IMR-90 (cell line): ENCODE results near the gene ZNF630. TPM values are rescaled to one million over a fixed set of nuclear protein-coding genes. Genes with fewer than 3 reads are reported as not detected.

Experiments
- ATAC-seq: fragments of 200-7000 bp; cut with Tn5 transposase; 2 replicates; pipeline ENCODE4 v1.9.1; 2020; ENCODE audit warnings: low read depth, mild to moderate bottlenecking, moderate library complexity
- Bru-seq: library from RNA; stranded (reverse); fragments of 400-500 nt; gene quantifications from one replicate; lab custom pipeline; 2021; lab: Mats Ljungman, UMichigan
- BruChase-seq, 2 experiments: library from RNA; stranded (reverse); fragments of 400-500 nt; gene quantifications; one replicate each; lab custom pipeline; 2021; lab: Mats Ljungman, UMichigan
- BruUV-seq: library from RNA; stranded (reverse); fragments of 400-500 nt; replicated peaks from 2 replicates; lab custom pipeline; 2021; lab: Mats Ljungman, UMichigan
- CTCF ChIA-PET: fragments of 300-600 bp; formaldehyde crosslinking; extraction: SDS; loops from one replicate; lab custom pipeline; 2021; ENCODE audit warnings: antibody characterized with exemption; lab: Yijun Ruan, JAX
- POLR2A ChIA-PET: fragments of 300-600 bp; sonication (Branson Sonifier 250); formaldehyde crosslinking; loops from one replicate; lab custom pipeline; 2022; ENCODE audit warnings: antibody characterized with exemption; ENCODE audit not compliant: unreplicated experiment; lab: Charles Lee
- DNase-seq: peaks from one replicate; pipeline ENCODE4 v3.0.0; 2013
- H2AFZ ChIP-seq: replicated peaks from 2 replicates; pipeline ENCODE3; 2013; ENCODE audit warnings: low read length, mild to moderate bottlenecking; ENCODE audit not compliant: poor library complexity
- H2AK5ac ChIP-seq: 2 replicates; pipeline ENCODE4 v1.6.1; 2013; ENCODE audit warnings: low read depth, low read length, inconsistent platforms
- H2AK9ac ChIP-seq: replicated peaks from 2 replicates; pipeline ENCODE3; 2013; ENCODE audit warnings: mild to moderate bottlenecking, low read depth, low read length, moderate library complexity; ENCODE audit not compliant: poor library complexity
- H2BK120ac ChIP-seq: 2 replicates; pipeline ENCODE4 v1.6.1; 2013; ENCODE audit warnings: low read depth, low read length, inconsistent platforms
- H2BK15ac ChIP-seq: 3 replicates; pipeline ENCODE4 v1.6.1; 2013; ENCODE audit warnings: low read depth, low read length, inconsistent platforms
- H2BK20ac ChIP-seq: 2 replicates; pipeline ENCODE4 v1.6.1; 2013; ENCODE audit warnings: low read depth, mild to moderate bottlenecking, inconsistent platforms, low read length, moderate library complexity
- H2BK5ac ChIP-seq: 2 replicates; pipeline ENCODE4 v1.6.1; 2013; ENCODE audit warnings: mild to moderate bottlenecking, low read depth, low read length, inconsistent platforms; ENCODE audit not compliant: poor library complexity, severe bottlenecking
- H3K14ac ChIP-seq: replicated peaks from 2 replicates; pipeline ENCODE4 v1.6.1; 2013; ENCODE audit warnings: low read depth, low read length, inconsistent platforms
- H3K18ac ChIP-seq: 2 replicates; pipeline ENCODE4 v1.6.1; 2013; ENCODE audit warnings: low read depth, low read length, control low read depth
- H3K23ac ChIP-seq: 2 replicates; pipeline ENCODE4 v1.6.1; 2013; ENCODE audit warnings: low read depth, low read length, inconsistent platforms
- H3K27ac ChIP-seq: 2 replicates; pipeline ENCODE4 v1.5.1; 2013; ENCODE audit warnings: mild to moderate bottlenecking, control low read depth, low read length; ENCODE audit not compliant: insufficient read depth
- H3K27me3 ChIP-seq: 2 replicates; pipeline ENCODE4 v1.6.1; 2013; ENCODE audit warnings: low read length; ENCODE audit not compliant: control insufficient read depth, insufficient read depth
- H3K36me3 ChIP-seq: 2 replicates; pipeline ENCODE4 v1.6.1; 2013; ENCODE audit warnings: low read length, mixed read lengths; ENCODE audit not compliant: control insufficient read depth, insufficient read depth
- H3K4ac ChIP-seq: 2 replicates; pipeline ENCODE4 v1.6.1; 2013; ENCODE audit warnings: low read depth, low read length, inconsistent platforms
- H3K4me1 ChIP-seq: 2 replicates; pipeline ENCODE4 v1.6.1; 2013; ENCODE audit warnings: low read length, mixed read lengths; ENCODE audit not compliant: control insufficient read depth, insufficient read depth
- H3K4me2 ChIP-seq: 2 replicates; pipeline ENCODE4 v1.6.1; 2013; ENCODE audit warnings: low read depth, mild to moderate bottlenecking, control low read depth, low read length, moderate library complexity
- H3K4me3 ChIP-seq: 2 replicates; pipeline ENCODE4 v1.5.1; 2013; ENCODE audit warnings: low read depth, mild to moderate bottlenecking, control low read depth, low read length, moderate library complexity; ENCODE audit not compliant: insufficient read depth
- H3K56ac ChIP-seq: 2 replicates; pipeline ENCODE4 v1.6.1; 2013; ENCODE audit warnings: low read length, inconsistent platforms; ENCODE audit not compliant: insufficient read depth; ENCODE audit errors: extremely low read depth
- H3K79me1 ChIP-seq, 2 experiments: 2 replicates each; pipeline ENCODE4 v1.6.1; 2013; ENCODE audit warnings: low read length in 2 of 2, inconsistent platforms in 1 of 2, low read depth in 1 of 2
- H3K9ac ChIP-seq: 2 replicates; pipeline ENCODE4 v1.6.1; 2013; ENCODE audit warnings: low read depth, low read length, control low read depth
- H3K9me1 ChIP-seq: 2 replicates; pipeline ENCODE4 v1.6.1; 2013; ENCODE audit warnings: low read length, inconsistent platforms; ENCODE audit not compliant: insufficient read depth
- H3K9me3 ChIP-seq: 2 replicates; pipeline ENCODE4 v1.6.1; 2013; ENCODE audit warnings: low read length; ENCODE audit not compliant: control insufficient read depth, insufficient read depth
- H4K20me1 ChIP-seq: 2 replicates; pipeline ENCODE4 v1.6.1; 2013; ENCODE audit warnings: low read length, inconsistent platforms; ENCODE audit not compliant: insufficient read depth
- H4K5ac ChIP-seq: 2 replicates; pipeline ENCODE4 v1.6.1; 2013; ENCODE audit warnings: mild to moderate bottlenecking, low read depth, low read length, control low read depth
- H4K8ac ChIP-seq, 2 experiments: 2 replicates each; pipeline ENCODE4 v1.6.1; 2013; ENCODE audit warnings: low read depth in 2 of 2, low read length in 2 of 2, control low read depth in 1 of 2, inconsistent platforms in 1 of 2
- H4K91ac ChIP-seq: 2 replicates; pipeline ENCODE4 v1.6.1; 2013; ENCODE audit warnings: low read depth, low read length, inconsistent platforms; ENCODE audit not compliant: insufficient read depth
- CHD1 ChIP-seq: IDR thresholded peaks from 2 replicates; pipeline ENCODE4 v1.6.1; 2012; ENCODE audit warnings: low read depth, low read length, improper control_type of control experiment
- CTCF ChIP-seq: conservative IDR thresholded peaks from 2 replicates; pipeline ENCODE4 v1.5.1; 2012; ENCODE audit warnings: mild to moderate bottlenecking, low read depth, low read length, improper control_type of control experiment
- MAFK ChIP-seq: IDR thresholded peaks from 2 replicates; pipeline ENCODE4 v1.6.1; 2012; ENCODE audit warnings: low read depth, low read length, improper control_type of control experiment
- MXI1 ChIP-seq: IDR thresholded peaks from 2 replicates; pipeline ENCODE4 v1.6.1; 2012; ENCODE audit warnings: low read depth, mild to moderate bottlenecking, low read length, moderate library complexity, borderline replicate concordance
- NFE2L2 ChIP-seq: fragments of 150-350 bp; IDR thresholded peaks from 2 replicates; pipeline ENCODE4 v1.6.1; 2016; ENCODE audit warnings: low read depth, mild to moderate bottlenecking, low read length
- POLR2A ChIP-seq: IDR thresholded peaks from 2 replicates; pipeline ENCODE4 v1.6.1; 2012; ENCODE audit warnings: mild to moderate bottlenecking, low read depth, low read length
- RAD21 ChIP-seq: IDR thresholded peaks from 2 replicates; pipeline ENCODE4 v1.6.1; 2012; ENCODE audit warnings: low read length, improper control_type of control experiment
- RCOR1 ChIP-seq: IDR thresholded peaks from 2 replicates; pipeline ENCODE4 v1.6.1; 2012; ENCODE audit warnings: mild to moderate bottlenecking, low read length, improper control_type of control experiment; ENCODE audit not compliant: insufficient replicate concordance
- SMC3 ChIP-seq: fragments of 150-350 bp; IDR thresholded peaks from 2 replicates; pipeline ENCODE4 v1.6.1; 2016; ENCODE audit warnings: low read depth, mild to moderate bottlenecking, antibody characterized with exemption, low read length, moderate library complexity
- USF2 ChIP-seq: fragments of 150-350 bp; IDR thresholded peaks from 2 replicates; pipeline ENCODE4 v1.6.1; 2017; ENCODE audit warnings: mild to moderate bottlenecking, antibody characterized with exemption, low read length, low read depth
- WGBS, 2 experiments: methylation state at CpG; one replicate each; pipeline versions ENCODE4 v1.1.5 to v1.1.7; 2013; ENCODE audit warnings: missing lambda C conversion rate in 2 of 2; ENCODE audit not compliant: insufficient read length in 1 of 2; ENCODE audit errors: extremely low coverage in 2 of 2; 5-methylcytosine and 5-hydroxymethylcytosine counted together
- dilution Hi-C: fragments of 300-500 bp; cut with HindIII; formaldehyde crosslinking; loops from one replicate; pipeline ENCODE4 v1.14.3; 2018; ENCODE audit warnings: low sequenced_read_pairs; ENCODE audit not compliant: unreplicated experiment
- in situ Hi-C: fragments of 300-500 bp; cut with MboI; formaldehyde crosslinking; loops from 3 replicates; pipeline ENCODE4 v1.14.3; 2019; ENCODE audit warnings: low sequenced_read_pairs, inconsistent platforms, mixed read lengths
- intact Hi-C: fragments of 100-400 bp; cut with micrococcal nuclease; formaldehyde crosslinking; loops from 2 replicates; pipeline ENCODE4 v1.10.0; 2022
- long read RNA-seq: library from polyadenylated mRNA; unstranded; transcript quantifications from one replicate; pipeline ENCODE4 v2.0.0, GENCODE V29; 2021; ENCODE audit not compliant: unreplicated experiment
- polyA plus RNA-seq, 3 experiments: library from polyadenylated mRNA; depleted of rRNA; stranded (reverse); fragments of >200 nt; gene quantifications; 2 replicates each; pipeline ENCODE4 v1.2.3, GENCODE V29; 2012; ENCODE audit warnings: low replicate concordance in 1 of 3
- total RNA-seq: library from RNA; depleted of rRNA; stranded (reverse); fragments of >200 nt; gene quantifications from 2 replicates; pipeline ENCODE4 v1.2.3, GENCODE V29; 2012; rRNA removed
- TF ChIP-seq, protein P1 (sequence below): fragments of 150-350 bp; IDR thresholded peaks from 2 replicates; pipeline ENCODE4 v1.6.1; 2016; ENCODE audit warnings: low read depth, mild to moderate bottlenecking, low read length, moderate library complexity, borderline replicate concordance

Gene ZNF630
- total RNA-seq (0.28 and 0.54 TPM in 2 replicates), polyA plus RNA-seq (2012; rRNA removed) (0.24 TPM in 2 replicates), Bru-seq, nascent RNA (percentile 42 among the genes with signal in this experiment), BruChase-seq, experiment 1, labeled RNA remaining after a 6-hour chase (percentile 57 among the genes with signal in this experiment), BruChase-seq, experiment 2, labeled RNA remaining after a 2-hour chase (percentile 51 among the genes with signal in this experiment)
- polyA plus RNA-seq (2012; cell fraction: cytosol; rRNA removed): 0.02 and 0.16 TPM in 2 replicates
- polyA plus RNA-seq (2012; cell fraction: nucleus; rRNA removed; ENCODE audit: low replicate concordance): 0.20 and 1.1 TPM in 2 replicates
- long read RNA-seq, partial matches to known transcripts: 0 of 2 reads
- long read RNA-seq, other reads (novel, unspliced or antisense): 2 of 2 reads

DNA sequence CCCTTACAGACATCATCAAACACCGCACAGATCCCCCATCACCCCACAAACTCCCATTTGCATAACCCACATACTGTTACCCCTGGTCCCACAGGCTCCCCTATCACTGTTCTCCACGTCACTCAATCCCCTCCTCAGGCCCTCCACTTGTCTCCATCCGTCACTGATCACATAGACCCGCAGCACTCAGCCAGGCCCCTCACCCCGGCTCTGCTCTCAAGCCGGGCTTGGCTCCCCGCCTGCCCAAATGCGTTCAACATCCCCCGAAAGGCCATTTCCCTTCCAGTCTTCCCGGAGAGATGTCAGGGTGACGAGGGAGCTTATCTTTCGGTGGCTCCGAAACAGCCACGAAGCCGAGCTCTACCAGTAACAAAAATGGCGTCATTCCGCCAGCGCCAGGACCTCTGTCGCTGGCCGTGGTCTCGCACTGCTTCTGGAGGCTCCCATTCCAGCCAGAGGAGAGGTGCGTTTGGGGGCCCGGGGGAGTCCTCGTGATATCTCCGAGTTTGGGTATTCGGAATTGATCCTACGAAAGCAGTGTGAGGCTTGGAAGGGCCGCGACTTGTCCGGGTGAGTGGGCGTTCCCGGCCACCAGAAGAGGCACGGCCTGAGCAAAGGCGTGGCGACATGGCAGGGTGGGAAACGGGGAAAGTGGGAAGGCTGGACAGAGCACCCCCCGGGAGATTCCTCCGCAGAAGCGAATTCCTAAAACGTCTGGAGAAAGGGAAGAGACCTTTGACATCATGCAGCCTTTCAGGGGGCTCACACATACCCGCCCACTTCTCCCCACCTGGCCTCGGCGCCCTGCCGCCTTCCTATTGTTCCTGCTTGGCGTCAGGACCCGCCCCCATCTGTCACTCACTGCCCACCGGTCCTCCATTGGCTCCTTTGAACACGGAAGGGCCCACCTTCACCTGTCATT lies at the start of gene ZNF630:
TSS of gene ZNF630 (minus strand) at position 577 of the 922 bp plus-strand sequence. CDS start 4,754 bp downstream, outside the sequence.
- POLR2A ChIA-PET: no interaction called here
- in situ Hi-C loops: no loop called here
- TF ChIP-seq POLR2A (no peak), MAFK (no peak), MXI1 (no peak), RAD21 (no peak), NFE2L2 (no peak), CTCF (no peak), RCOR1 (no peak), SMC3 (no peak), CHD1 (no peak), USF2 (no peak)
- TF ChIP-seq, protein P1, sequence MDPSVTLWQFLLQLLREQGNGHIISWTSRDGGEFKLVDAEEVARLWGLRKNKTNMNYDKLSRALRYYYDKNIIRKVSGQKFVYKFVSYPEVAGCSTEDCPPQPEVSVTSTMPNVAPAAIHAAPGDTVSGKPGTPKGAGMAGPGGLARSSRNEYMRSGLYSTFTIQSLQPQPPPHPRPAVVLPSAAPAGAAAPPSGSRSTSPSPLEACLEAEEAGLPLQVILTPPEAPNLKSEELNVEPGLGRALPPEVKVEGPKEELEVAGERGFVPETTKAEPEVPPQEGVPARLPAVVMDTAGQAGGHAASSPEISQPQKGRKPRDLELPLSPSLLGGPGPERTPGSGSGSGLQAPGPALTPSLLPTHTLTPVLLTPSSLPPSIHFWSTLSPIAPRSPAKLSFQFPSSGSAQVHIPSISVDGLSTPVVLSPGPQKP: no peak

More for the DNA sequence above, at the start of gene ZNF630:
- Histone ChIP-seq H3K79me1 (no peaks in the 10 kb centered on the region), H3K9me1 (no peaks in the 10 kb centered on the region), H2BK5ac (no peak within 1 kb of the TSS), H3K18ac (peak within 1 kb of the TSS; percentile 88), H3K36me3 (no peaks in the 10 kb centered on the region), H2AFZ (peak within 1 kb of the TSS; percentile 93), H2AK5ac (no peak within 1 kb of the TSS), H4K20me1 (no peaks in the 10 kb centered on the region), H3K9ac (peak within 1 kb of the TSS; percentile 74), H2AK9ac (peak within 1 kb of the TSS; percentile 68), H2BK120ac (peak within 1 kb of the TSS; percentile 50; the same call in 1 of the 2 replicates), H3K4me3 (peak within 1 kb of the TSS; percentile 83), H3K56ac (peak within 1 kb of the TSS; percentile 52; the same call in 1 of the 2 replicates), H3K9me3 (no peaks in the 10 kb centered on the region), H4K8ac (peak within 1 kb of the TSS; percentile 80 to 94), H3K4me1 (no peaks in the 10 kb centered on the region), H3K4me2 (peak within 1 kb of the TSS; percentile 86), H2BK15ac (no peak within 1 kb of the TSS), H3K27ac (peak within 1 kb of the TSS; percentile 76), H3K14ac (peak within 1 kb of the TSS; percentile 68), H2BK20ac (no peak within 1 kb of the TSS), H4K91ac (peak within 1 kb of the TSS; percentile 33; the same call in 1 of the 2 replicates), H4K5ac (peak within 1 kb of the TSS; percentile 3), H3K23ac (peak within 1 kb of the TSS; percentile 39; the same call in 1 of the 2 replicates), H3K27me3 (no peaks in the 10 kb centered on the region), H3K4ac (peak within 1 kb of the TSS; percentile 74)
- dilution Hi-C loops: no loop called here
- intact Hi-C loops: no loop called here
- 27% methylated on average over 16 of the region's 48 CpGs; no CpG with 5 or more reads in 1 of the 2 experiments for WGBS, 2 experiments
- DNase-seq (peak; percentile 6), ATAC-seq (peak; percentile 86)
- BruUV-seq: no TSS peak
- CTCF ChIA-PET: no interaction called here
